Limb (tissue), 2 donors: Measurements from ENCODE around the gene C4orf54.
A peak's percentile ranks its signal among the peaks of the same experiment; 100 is the strongest.

Source experiments
- DNase-seq, 2 donors: peaks; one replicate each; pipeline ENCODE4 v3.0.0-alpha.2; 2016; ENCODE audit errors: extremely low spot score in 2 of 2

C4orf54 gene

GRCh38 chr4:99657798-99658197 is at the start of gene C4orf54:
Gene C4orf54, minus strand, starts transcription at chr4:99657828. Its CDS starts 3,180 bp downstream, at chr4:99654648.
- DNase-seq: no peak

- no peak for DNase-seq
Measured at GRCh38 chr4:99705891-99706290, 48.3 kb upstream of the C4orf54 start.

- DNase-seq: peak in 1 of 2 donors; percentile 15
Measured at GRCh38 chr4:99696801-99697200, 39.2 kb upstream of the C4orf54 start.

GRCh38 chr4:99693140-99693539 is 35.5 kb upstream of the C4orf54 start:
- DNase-seq: no peak

GRCh38 chr4:99690990-99691389 is 33.4 kb upstream of the C4orf54 start:
- no peak for DNase-seq

- DNase-seq: no peak
Measured at GRCh38 chr4:99690472-99690871, 32.8 kb upstream of the C4orf54 start.

GRCh38 chr4:99687120-99687519 is 29.5 kb upstream of the C4orf54 start:
- peak in 1 of 2 donors; percentile 71 for DNase-seq

GRCh38 chr4:99685234-99685633 is 27.6 kb upstream of the C4orf54 start:
- no peak for DNase-seq

- DNase-seq: no peak
Measured at GRCh38 chr4:99683895-99684294, 26.3 kb upstream of the C4orf54 start.

GRCh38 chr4:99679976-99680375 is 22.3 kb upstream of the C4orf54 start:
- DNase-seq: no peak

- DNase-seq: peak; percentile 39 to 51
Measured at GRCh38 chr4:99679204-99679603, 21.6 kb upstream of the C4orf54 start.

- DNase-seq: no peak
Measured at GRCh38 chr4:99677161-99677560, 19.5 kb upstream of the C4orf54 start.

GRCh38 chr4:99670409-99671073 is 12.9 kb upstream of the C4orf54 start:
- DNase-seq: no peak

GRCh38 chr4:99669084-99669483 is 11.5 kb upstream of the C4orf54 start:
- DNase-seq: no peak

- no peak for DNase-seq
Measured at GRCh38 chr4:99668472-99668871, 10.8 kb upstream of the C4orf54 start.

GRCh38 chr4:99665983-99666382 is 8.4 kb upstream of the C4orf54 start:
- DNase-seq: no peak

GRCh38 chr4:99664716-99665115 is 7.1 kb upstream of the C4orf54 start:
- no peak for DNase-seq

- DNase-seq: no peak
Measured at GRCh38 chr4:99661907-99662306, 4.3 kb upstream of the C4orf54 start.

GRCh38 chr4:99658666-99659065 is 1.0 kb upstream of the C4orf54 start:
- no peak for DNase-seq

- peak in 1 of 2 donors; percentile 51 for DNase-seq
Measured at GRCh38 chr4:99655308-99656081, 2.1 kb downstream of the C4orf54 start.

GRCh38 chr4:99654361-99654761 is 3.3 kb downstream of the C4orf54 start:
- DNase-seq: no peak

GRCh38 chr4:99653916-99654315 is 3.7 kb downstream of the C4orf54 start:
- no peak for DNase-seq
